GM12891 (cell line): ENCODE measurements around the gene TEX13C.

Experiments
- PAX5 ChIP-seq: IDR thresholded peaks from 2 replicates; pipeline ENCODE4 v1.6.1; 2011; ENCODE audit warnings: low read length, moderate library complexity, mild to moderate bottlenecking; ENCODE audit not compliant: insufficient read depth, severe bottlenecking
- POLR2A ChIP-seq: IDR thresholded peaks from 2 replicates; pipeline ENCODE4 v1.6.1; 2011; ENCODE audit warnings: low read depth, low read length, control low read depth
- POLR2AphosphoS5 ChIP-seq: IDR thresholded peaks from 2 replicates; pipeline ENCODE4 v1.6.1; 2011; ENCODE audit warnings: low read depth, low read length, control low read depth
- POU2F2 ChIP-seq: IDR thresholded peaks from 2 replicates; pipeline ENCODE4 v1.6.1; 2011; ENCODE audit warnings: low read depth, mild to moderate bottlenecking, control low read depth, low read length, moderate library complexity
- TAF1 ChIP-seq: IDR thresholded peaks from 2 replicates; pipeline ENCODE4 v1.6.1; 2011; ENCODE audit warnings: low read depth, low read length, control low read depth

GRCh38 chrX:125322431-125322830, 2.8 kb downstream of the TEX13C start:
- TF ChIP-seq POLR2AphosphoS5 (no peak), TAF1 (no peak), POLR2A (no peak), POU2F2 (no peak), PAX5 (no peak)
